Medulla oblongata (tissue), 1 donor: ENCODE data around the gene SMC2.
A peak's percentile ranks its signal among the peaks of the same experiment; 100 is the strongest.

ENCODE experiments used
- DNase-seq: peaks from one replicate; pipeline ENCODE4 v3.0.0-alpha.2; 2015; ENCODE audit errors: extremely low spot score

Gene SMC2

GRCh38 chr9:104093647-104094533, at the start of gene SMC2:
Gene SMC2, plus strand, starts transcription at chr9:104094309. Its CDS starts 1,076 bp downstream, at chr9:104095385.
- DNase-seq, result peak; percentile 94

- no peak for DNase-seq
Measured at GRCh38 chr9:104068546-104068945, 25.6 kb upstream of the SMC2 start.

GRCh38 chr9:104069288-104069687, 24.8 kb upstream of the SMC2 start:
- DNase-seq, result no peak

GRCh38 chr9:104071589-104071988, 22.5 kb upstream of the SMC2 start:
- DNase-seq, result no peak

- no peak for DNase-seq
Measured at GRCh38 chr9:104073098-104073769, 20.9 kb upstream of the SMC2 start.

- no peak for DNase-seq
Measured at GRCh38 chr9:104073770-104074133, 20.4 kb upstream of the SMC2 start.

GRCh38 chr9:104074876-104075275, 19.2 kb upstream of the SMC2 start:
- DNase-seq, result no peak

GRCh38 chr9:104075801-104076753, 18.0 kb upstream of the SMC2 start:
- DNase-seq, result no peak

- DNase-seq, result no peak
Measured at GRCh38 chr9:104078596-104078995, 15.5 kb upstream of the SMC2 start.

- DNase-seq, result no peak
Measured at GRCh38 chr9:104080983-104081382, 13.1 kb upstream of the SMC2 start.

GRCh38 chr9:104082168-104082567, 11.9 kb upstream of the SMC2 start:
- no peak for DNase-seq

- no peak for DNase-seq
Measured at GRCh38 chr9:104085525-104085924, 8.6 kb upstream of the SMC2 start.

- DNase-seq, result no peak
Measured at GRCh38 chr9:104087894-104088293, 6.2 kb upstream of the SMC2 start.

GRCh38 chr9:104088416-104088815, 5.7 kb upstream of the SMC2 start:
- DNase-seq, result no peak

GRCh38 chr9:104090578-104090977, 3.5 kb upstream of the SMC2 start:
- no peak for DNase-seq

GRCh38 chr9:104091116-104091515, 3.0 kb upstream of the SMC2 start:
- DNase-seq, result no peak

- peak; percentile 70 for DNase-seq
Measured at GRCh38 chr9:104091708-104092107, 2.4 kb upstream of the SMC2 start.

GRCh38 chr9:104092192-104092591, 1.9 kb upstream of the SMC2 start:
- peak; percentile 3 for DNase-seq

GRCh38 chr9:104092875-104093600, 1.1 kb upstream of the SMC2 start:
- DNase-seq, result peak; percentile 2

- DNase-seq, result no peak
Measured at GRCh38 chr9:104094534-104095015, 466 bp downstream of the SMC2 start.

GRCh38 chr9:104099630-104100029, 5.5 kb downstream of the SMC2 start:
- no peak for DNase-seq
